Measurements from ENCODE around the gene TTC38.
A peak's percentile ranks its signal among the peaks of the same experiment; 100 is the strongest.

Gene TTC38

GRCh38 chr22:46251266-46251665 lies 16.5 kb upstream of the TTC38 start:
- H3K27me3 ChIP-seq (ENCODE audit: control insufficient read depth, low read length) = no peaks in the 10 kb centered on the region
- H3K4me2 ChIP-seq (ENCODE audit: low read length) = peak overlapping the region; percentile 94
- H3K27ac ChIP-seq (ENCODE audit: low read depth, low read length) = no peak overlapping the region
- H3K9me2 ChIP-seq (replicated peaks; ENCODE audit: control insufficient read depth, low read length) = no peaks in the 10 kb centered on the region
- H3K36me3 ChIP-seq (ENCODE audit: control insufficient read depth, low read length) = no peaks in the 10 kb centered on the region
- H3F3A ChIP-seq (ENCODE audit: control insufficient read depth, insufficient read depth) = no peaks in the 10 kb centered on the region
- H3K4me3 ChIP-seq (ENCODE audit: low read length) = peak overlapping the region; percentile 81
- TF ChIP-seq EZH2phosphoT487 (IDR thresholded peaks at IDR 0.05; ENCODE audit: borderline replicate concordance, low read length) (no peak), CTCF (IDR thresholded peaks at IDR 0.05; ENCODE audit: low read depth, low read length, poor library complexity, severe bottlenecking) (no peak)
- H3K4me1 ChIP-seq (ENCODE audit: control insufficient read depth, low read length) = peaks cover 34% of the 10 kb centered on the region
- H3K79me2 ChIP-seq (ENCODE audit: control insufficient read depth, low read length) = peaks cover 19% of the 10 kb centered on the region
- H4K20me1 ChIP-seq (ENCODE audit: control insufficient read depth, insufficient read depth, low read depth, low read length) = no peaks in the 10 kb centered on the region
- no peaks in the 10 kb centered on the region for H3K9me3 ChIP-seq (ENCODE audit: control insufficient read depth, insufficient read depth, low read length)

GRCh38 chr22:46251816-46252380 lies 15.9 kb upstream of the TTC38 start:
- Histone ChIP-seq H3K27me3 (ENCODE audit: control insufficient read depth, low read length) (no peaks in the 10 kb centered on the region), H3K36me3 (ENCODE audit: control insufficient read depth, low read length) (no peaks in the 10 kb centered on the region), H3K4me2 (ENCODE audit: low read length) (peak overlapping the region; percentile 94), H3K9me3 (ENCODE audit: control insufficient read depth, insufficient read depth, low read length) (no peaks in the 10 kb centered on the region), H3K4me3 (ENCODE audit: low read length) (peak overlapping the region; percentile 81), H3K9me2 (replicated peaks; ENCODE audit: control insufficient read depth, low read length) (no peaks in the 10 kb centered on the region), H4K20me1 (ENCODE audit: control insufficient read depth, insufficient read depth, low read depth, low read length) (no peaks in the 10 kb centered on the region), H3F3A (ENCODE audit: control insufficient read depth, insufficient read depth) (no peaks in the 10 kb centered on the region), H3K79me2 (ENCODE audit: control insufficient read depth, low read length) (peaks cover 19% of the 10 kb centered on the region), H3K27ac (ENCODE audit: low read depth, low read length) (no peak overlapping the region), H3K4me1 (ENCODE audit: control insufficient read depth, low read length) (peaks cover 34% of the 10 kb centered on the region)
- TF ChIP-seq CTCF (IDR thresholded peaks at IDR 0.05; ENCODE audit: low read depth, low read length, poor library complexity, severe bottlenecking) (no peak), EZH2phosphoT487 (IDR thresholded peaks at IDR 0.05; ENCODE audit: borderline replicate concordance, low read length) (no peak)

GRCh38 chr22:46256358-46256958 lies 11.3 kb upstream of the TTC38 start:
- TF ChIP-seq EZH2phosphoT487 (IDR thresholded peaks at IDR 0.05; ENCODE audit: borderline replicate concordance, low read length) = no peak
- TF ChIP-seq CTCF (IDR thresholded peaks at IDR 0.05; ENCODE audit: low read depth, low read length, poor library complexity, severe bottlenecking) = no peak
- H3K27me3 ChIP-seq (ENCODE audit: control insufficient read depth, low read length) = no peaks in the 10 kb centered on the region

More at GRCh38 chr22:46256358-46256958, 11.3 kb upstream of the TTC38 start:
- H3K79me2 ChIP-seq (ENCODE audit: control insufficient read depth, low read length) = peaks cover 1% of the 10 kb centered on the region; the same call in 1 of the 2 replicates
- H3K9me2 ChIP-seq (replicated peaks; ENCODE audit: control insufficient read depth, low read length) = no peaks in the 10 kb centered on the region
- peaks cover 17% of the 10 kb centered on the region for H3K4me1 ChIP-seq (ENCODE audit: control insufficient read depth, low read length)
- H3K9me3 ChIP-seq (ENCODE audit: control insufficient read depth, insufficient read depth, low read length) = no peaks in the 10 kb centered on the region
- no peak overlapping the region for H3K4me2 ChIP-seq (ENCODE audit: low read length)
- no peak overlapping the region for H3K27ac ChIP-seq (ENCODE audit: low read depth, low read length)
- no peaks in the 10 kb centered on the region for H3K36me3 ChIP-seq (ENCODE audit: control insufficient read depth, low read length)
- no peak overlapping the region for H3K4me3 ChIP-seq (ENCODE audit: low read length)
- H4K20me1 ChIP-seq (ENCODE audit: control insufficient read depth, insufficient read depth, low read depth, low read length) = no peaks in the 10 kb centered on the region
- no peaks in the 10 kb centered on the region for H3F3A ChIP-seq (ENCODE audit: control insufficient read depth, insufficient read depth)
